GM19328 (cell line): Measurements from ENCODE around the gene COG7.
"Not testable (repeated sequence)": the region's sequence is repeated elsewhere in the genome, so short reads cannot be mapped to it uniquely, and the experiment has no call there.

ENCODE experiments used
- ATAC-seq: cut with Tn5 transposase; IDR thresholded peaks from one replicate; pipeline ENCODE4 v1.9.1; 2021; ENCODE audit warnings: mild to moderate bottlenecking, moderate library complexity; ENCODE audit not compliant: unreplicated experiment

COG7 gene

DNA sequence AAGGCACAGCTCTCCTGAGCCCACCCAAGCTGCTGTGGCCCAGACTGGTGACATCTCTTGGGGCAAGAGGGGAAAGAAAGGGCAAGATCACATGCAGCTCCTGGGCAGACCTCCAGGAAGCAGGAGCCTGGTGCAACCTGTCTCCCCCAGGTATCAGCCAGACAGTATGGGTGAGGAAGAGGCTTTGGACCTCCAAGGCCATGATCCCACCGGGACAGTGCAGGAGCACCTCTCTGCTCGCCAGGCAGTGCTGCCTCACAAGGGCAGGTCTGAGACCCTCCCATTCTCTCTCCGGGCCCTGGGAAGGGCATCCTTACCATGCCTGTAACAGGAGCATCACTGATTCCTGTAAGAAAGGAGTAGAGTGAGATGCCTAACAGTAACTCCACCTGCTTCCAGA, 25.6 kb upstream of the COG7 start:
- ATAC-seq: no peak

GRCh38 chr16:23476289-23476688, 23.3 kb upstream of the COG7 start:
- no peak for ATAC-seq

GRCh38 chr16:23469814-23470213, 16.8 kb upstream of the COG7 start:
- ATAC-seq: no peak

DNA sequence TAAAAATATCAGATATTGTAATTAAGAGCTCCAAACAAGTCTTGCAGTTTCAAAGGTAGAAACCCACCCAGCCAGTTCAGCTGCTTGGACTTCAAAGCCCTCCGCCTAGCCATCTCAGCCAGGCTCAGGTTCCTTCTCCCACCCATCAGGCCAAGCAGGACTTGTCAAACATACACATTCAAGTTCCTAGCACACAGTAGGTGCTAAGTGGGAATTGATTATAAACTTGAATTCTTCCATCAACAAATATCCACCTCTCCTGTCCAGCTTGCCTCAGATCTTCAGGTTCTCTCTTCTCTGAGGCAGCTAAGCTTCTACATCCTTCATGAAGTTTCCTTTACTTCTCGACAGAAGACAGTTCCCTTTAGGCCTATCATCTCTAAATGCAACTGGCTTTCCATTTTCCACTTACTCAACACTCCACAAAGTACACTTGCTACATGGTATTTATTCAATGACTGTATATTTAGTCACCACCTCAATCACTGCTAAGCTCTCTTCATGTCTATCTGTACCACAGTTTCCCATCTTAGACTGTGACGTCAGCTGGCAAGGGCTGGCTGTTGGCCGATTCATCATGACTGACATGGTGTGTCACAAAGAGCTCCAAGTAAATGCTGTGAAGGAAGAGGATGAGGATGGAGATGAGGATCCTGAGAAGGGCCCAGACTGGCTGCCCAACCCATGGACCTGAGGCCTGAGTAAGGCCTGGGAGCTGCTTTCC, 13.3 kb upstream of the COG7 start:
- no peak for ATAC-seq

DNA sequence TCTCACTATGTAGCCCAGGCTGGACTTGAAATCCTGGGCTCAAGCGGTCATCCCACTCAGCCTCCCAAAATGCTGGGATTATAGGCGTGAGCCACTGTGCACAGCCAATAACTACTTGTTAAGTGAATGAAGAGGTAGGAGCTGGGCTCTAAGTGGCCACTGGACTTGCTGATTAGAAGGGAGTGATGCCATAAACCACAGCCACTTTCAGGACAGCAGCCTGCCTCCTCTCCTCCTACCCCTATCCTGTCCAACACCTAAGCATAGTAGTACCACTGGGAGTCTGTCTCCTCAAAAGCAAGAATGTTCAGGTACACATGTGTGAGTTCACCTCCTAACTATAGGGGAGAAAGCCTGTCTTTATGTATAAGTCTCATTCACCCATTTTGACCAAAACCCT, 12.2 kb upstream of the COG7 start:
- ATAC-seq: no peak

DNA sequence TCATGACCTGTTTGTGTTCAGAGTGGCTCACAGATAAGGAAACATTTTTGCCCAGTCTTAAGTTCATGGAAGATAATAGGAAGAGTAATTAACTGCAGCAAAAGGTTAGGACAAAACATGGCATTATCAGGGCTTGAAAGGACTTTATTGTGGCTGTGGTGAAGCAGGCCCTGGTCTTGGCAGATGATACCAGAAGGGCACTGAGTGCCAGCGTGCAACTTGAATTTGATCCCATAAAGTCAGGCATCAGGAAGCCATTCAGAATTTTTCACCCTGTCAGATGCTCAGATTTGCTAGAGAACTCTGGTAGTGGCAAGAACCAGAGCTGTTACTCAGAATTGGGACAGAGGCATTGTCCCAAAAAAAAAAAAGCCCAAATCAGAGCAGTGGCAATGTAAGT, 11.2 kb upstream of the COG7 start:
- no peak for ATAC-seq

DNA sequence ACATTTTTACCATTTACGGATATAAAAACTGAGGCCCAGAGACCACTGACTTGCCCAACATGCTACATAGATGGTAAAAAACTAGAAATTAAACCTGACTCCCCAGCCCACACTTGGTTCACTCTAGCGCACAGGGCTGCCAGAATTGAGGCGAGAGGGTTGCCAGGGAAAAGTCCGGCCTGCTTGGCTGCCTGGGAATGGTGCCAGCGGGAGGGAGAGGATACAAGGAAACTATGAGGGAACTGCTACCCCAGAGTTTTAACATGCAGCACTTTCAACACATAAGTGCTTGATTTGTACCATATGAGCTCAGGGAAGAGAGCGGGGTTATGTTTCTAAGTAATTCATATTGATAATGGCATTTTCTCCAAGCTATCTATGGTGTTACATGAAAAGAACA, 10.0 kb upstream of the COG7 start:
- ATAC-seq: not testable (repeated sequence)

DNA sequence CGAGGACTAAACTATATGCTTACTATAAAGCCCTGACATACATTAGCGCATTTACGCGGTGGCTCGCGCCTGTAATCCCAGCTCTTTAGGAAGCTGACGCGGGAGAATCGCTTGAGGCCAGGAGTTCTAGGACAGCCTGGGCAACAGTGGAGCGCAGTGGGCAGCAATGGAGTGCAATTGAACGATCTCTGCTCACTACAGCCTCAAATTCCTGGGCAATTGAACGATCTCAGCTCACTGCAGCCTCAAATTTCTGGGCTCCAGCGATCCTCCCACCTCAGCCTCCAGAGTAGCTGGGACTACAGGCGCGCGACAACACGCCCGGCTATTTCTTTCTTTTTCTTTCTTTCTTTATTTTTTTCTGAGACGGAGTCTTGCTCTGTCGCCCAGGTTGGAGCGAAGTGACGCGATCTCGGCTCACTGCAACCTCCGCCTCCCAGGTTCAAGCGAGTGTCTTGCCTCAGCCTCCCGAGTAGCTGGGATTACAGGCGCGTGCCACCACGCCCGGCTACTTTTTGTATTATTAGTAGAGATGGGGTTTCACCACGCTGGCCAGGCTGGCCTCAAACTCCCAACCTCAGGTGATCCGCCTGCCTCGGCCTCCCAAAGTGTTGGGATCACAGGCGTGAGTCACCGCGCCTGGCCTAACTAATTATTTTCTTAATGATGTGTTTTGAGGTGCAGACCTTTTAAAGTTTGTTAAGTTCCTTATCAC, 506 bp upstream of the COG7 start:
- ATAC-seq: no peak

GRCh38 chr16:23452221-23452571, 793 bp downstream of the COG7 start:
- ATAC-seq: no peak

DNA sequence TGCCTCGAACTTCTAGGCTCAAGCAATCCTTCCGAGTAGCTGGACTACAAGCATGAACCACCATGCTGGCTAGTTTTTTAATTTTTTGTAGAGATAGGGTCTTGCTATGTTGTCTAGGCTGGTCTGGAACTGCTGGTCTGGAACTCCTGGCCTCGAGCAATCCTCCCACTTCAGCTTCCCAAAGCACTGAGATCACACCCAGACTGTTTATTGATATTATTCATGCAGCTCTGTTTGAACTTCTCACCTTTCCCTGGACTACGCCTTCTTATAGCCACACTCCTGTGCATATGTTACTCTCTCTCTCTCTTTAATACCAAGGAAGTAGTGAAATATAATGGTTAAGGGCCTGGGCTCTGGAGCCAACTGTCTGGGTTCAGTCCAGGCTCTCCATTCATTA, 4.6 kb downstream of the COG7 start:
- no peak for ATAC-seq

DNA sequence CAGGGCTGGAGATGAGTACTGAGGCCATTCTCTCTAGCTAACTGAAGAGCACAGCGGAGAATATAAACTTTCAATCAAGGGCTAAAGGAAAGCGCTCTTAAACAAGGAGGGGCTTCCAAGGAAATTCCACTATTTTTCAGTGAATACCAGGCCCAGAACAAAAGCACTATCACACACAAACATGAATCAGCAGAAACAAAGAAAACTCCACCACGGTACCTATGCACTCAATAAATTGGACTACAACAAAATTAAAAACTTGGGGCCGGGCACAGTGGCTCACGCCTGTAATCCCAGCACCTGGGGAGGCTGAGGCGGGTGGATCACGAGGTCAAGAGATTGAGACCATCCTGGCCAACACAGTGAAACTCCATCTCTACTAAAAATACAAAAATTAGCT, 15.4 kb downstream of the COG7 start:
- ATAC-seq: not testable (repeated sequence)

- no peak for ATAC-seq
Measured at GRCh38 chr16:23436951-23437350, 16.0 kb downstream of the COG7 start.

- no peak for ATAC-seq
Measured at GRCh38 chr16:23435500-23435899, 17.5 kb downstream of the COG7 start.

GRCh38 chr16:23434380-23434779, 18.6 kb downstream of the COG7 start:
- no peak for ATAC-seq

- no peak for ATAC-seq
Measured at GRCh38 chr16:23433261-23433920, 19.6 kb downstream of the COG7 start.

DNA sequence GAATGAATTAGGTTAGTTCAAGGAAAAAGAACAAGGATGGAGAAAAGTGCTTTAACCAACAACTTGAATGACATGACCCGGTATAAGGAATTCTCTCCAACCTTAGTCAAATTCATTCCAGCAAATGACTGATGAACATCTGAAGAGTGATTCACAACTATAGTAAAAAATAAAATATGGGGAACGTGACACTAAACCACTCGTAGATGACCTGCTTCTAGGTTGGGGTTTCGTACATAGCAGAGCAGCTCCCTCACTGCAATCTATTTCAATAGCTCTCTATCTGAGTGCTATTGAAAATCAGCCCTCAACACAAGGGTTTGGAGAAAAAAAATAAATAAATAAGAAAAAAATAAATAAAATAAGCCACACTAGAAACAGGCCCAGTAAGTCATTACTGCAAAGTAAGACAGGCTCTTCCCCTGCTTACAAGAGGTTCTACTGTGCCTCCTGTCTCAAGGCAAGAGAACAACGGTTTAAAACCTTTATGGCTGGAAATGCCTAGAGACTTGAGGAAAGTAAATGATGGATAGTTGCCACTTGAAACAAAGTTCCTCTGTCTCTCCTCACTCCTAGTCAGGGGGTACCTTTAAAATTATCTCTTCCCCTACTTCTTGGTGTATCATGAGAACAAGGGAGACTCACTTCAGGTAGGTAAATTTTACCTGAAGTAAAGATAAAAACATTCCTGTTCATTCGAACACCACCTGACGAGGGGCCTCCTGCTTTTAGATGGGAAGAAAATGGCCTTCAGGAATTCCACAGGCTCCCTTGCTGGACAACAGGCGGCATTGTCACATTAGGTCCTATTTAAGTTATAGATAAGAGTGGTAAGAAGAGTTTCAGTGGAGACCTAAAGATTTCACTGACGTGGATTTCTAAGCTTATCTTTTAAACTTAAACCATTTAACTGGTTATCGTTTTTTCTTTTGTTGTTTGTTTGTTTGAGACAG, 20.5 kb downstream of the COG7 start:
- no peak for ATAC-seq

DNA sequence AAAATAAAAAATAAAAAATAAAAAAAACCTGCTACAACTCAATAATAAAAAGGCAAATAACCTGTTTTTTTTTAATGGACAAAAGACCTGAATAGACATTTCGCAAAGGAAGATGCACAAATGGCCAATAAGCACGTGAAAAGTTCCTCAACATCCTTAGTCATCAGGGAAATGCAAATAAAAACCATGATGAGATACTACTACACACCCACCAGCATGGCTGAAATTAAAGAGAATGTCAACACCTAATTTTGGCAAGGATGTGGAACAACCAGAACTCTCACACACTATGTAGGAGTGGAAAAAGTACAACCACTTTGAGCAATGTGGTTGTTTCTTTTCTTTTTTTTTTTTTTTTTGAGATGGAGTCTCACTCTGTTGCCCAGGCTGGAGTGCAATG, 24.6 kb downstream of the COG7 start:
- no peak for ATAC-seq

DNA sequence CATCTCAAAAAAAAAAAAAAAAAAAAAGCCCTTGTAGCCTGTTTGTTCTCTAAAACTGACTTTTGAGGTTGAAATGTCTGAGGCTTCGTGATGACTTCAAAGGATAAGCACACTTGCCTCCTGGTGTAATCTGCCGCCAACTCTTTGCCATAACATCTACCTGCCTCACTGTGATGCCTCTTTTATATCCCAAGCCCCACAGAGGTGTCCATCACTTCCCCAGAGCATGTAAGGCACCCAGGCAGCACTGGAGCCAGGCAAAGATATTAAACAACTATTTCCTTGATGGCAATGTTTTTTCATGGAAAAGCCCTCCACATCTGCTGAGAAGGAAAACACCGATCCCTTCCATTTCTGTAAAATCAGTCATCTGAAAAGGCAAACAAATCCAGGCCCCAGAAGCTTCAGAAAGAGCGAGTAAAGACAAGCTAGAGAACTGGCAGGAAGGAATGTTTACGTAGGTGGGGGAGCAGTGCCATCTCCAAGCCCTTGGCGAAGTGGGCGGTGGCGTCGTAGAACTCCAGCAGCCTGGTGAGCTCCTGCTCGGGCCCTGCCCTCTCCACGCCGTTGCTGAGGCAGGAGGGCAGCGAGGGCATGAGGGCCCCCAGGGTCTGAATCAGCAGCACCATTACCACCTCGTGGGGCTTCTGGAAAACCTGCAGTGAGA, 28.6 kb downstream of the COG7 start:
- no peak for ATAC-seq

DNA sequence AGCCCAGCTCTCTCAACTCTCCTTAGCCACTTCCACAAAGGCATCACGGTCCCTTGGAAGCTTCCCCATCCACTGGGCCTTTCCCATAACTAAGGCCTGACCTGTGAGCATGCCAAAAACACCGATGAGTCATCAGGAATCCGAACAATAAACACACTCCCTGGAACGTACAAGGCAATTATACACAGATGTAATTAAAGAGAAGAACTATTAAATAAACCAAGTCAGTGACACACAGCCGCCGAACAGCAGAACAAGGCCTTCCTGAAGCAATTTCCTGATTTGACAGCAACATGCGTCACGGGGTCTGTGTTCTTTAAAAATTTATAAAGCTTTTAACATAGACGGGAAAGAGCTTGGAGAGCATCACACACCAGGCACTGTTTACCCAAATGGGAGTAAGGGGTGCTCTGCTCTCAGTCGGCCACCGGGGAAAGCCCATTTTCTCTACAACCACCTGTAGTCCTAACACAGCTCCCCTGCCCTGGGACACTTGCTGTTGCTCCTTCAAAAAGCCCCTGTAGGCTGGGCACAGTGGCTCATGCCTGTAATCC, 29.4 kb downstream of the COG7 start:
- ATAC-seq: no peak

DNA sequence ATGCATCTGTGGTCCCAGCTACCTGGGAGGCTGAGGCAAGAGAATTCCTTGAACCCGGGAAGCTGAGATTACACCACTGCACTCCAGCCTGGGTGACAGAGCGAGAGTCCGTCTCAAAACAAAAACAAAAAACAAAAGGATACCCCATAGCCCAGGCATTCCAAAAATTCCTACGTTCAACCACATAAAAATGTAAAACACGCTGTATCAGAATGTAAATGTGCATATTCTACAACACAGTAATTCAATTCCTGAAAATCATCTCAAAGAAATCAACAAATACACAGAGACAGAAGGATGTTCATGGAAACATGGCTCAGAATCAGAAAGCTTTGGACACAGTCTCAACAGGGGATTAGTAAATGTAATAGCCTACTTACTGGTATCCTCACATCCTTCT, 33.0 kb downstream of the COG7 start:
- no peak for ATAC-seq
